IMR-90 (cell line): ENCODE results near the gene MACF1. TPM values are rescaled to one million over a fixed set of nuclear protein-coding genes. Genes with fewer than 3 reads are reported as not detected.

Source experiments
- ATAC-seq: fragments of 200-7000 bp; cut with Tn5 transposase; 2 replicates; pipeline ENCODE4 v1.9.1; 2020; ENCODE audit warnings: low read depth, mild to moderate bottlenecking, moderate library complexity
- BruUV-seq: library from RNA; stranded (reverse); fragments of 400-500 nt; replicated peaks from 2 replicates; lab custom pipeline; 2021; lab: Mats Ljungman, UMichigan
- CTCF ChIA-PET: fragments of 300-600 bp; formaldehyde crosslinking; extraction: SDS; loops from one replicate; lab custom pipeline; 2021; ENCODE audit warnings: antibody characterized with exemption; lab: Yijun Ruan, JAX
- POLR2A ChIA-PET: fragments of 300-600 bp; sonication (Branson Sonifier 250); formaldehyde crosslinking; loops from one replicate; lab custom pipeline; 2022; ENCODE audit warnings: antibody characterized with exemption; ENCODE audit not compliant: unreplicated experiment; lab: Charles Lee
- DNase-seq: peaks from one replicate; pipeline ENCODE4 v3.0.0; 2013
- H2AFZ ChIP-seq: replicated peaks from 2 replicates; pipeline ENCODE3; 2013; ENCODE audit warnings: low read length, mild to moderate bottlenecking; ENCODE audit not compliant: poor library complexity
- H2AK5ac ChIP-seq: 2 replicates; pipeline ENCODE4 v1.6.1; 2013; ENCODE audit warnings: low read depth, low read length, inconsistent platforms
- H2AK9ac ChIP-seq: replicated peaks from 2 replicates; pipeline ENCODE3; 2013; ENCODE audit warnings: mild to moderate bottlenecking, low read depth, low read length, moderate library complexity; ENCODE audit not compliant: poor library complexity
- H2BK120ac ChIP-seq: 2 replicates; pipeline ENCODE4 v1.6.1; 2013; ENCODE audit warnings: low read depth, low read length, inconsistent platforms
- H2BK15ac ChIP-seq: 3 replicates; pipeline ENCODE4 v1.6.1; 2013; ENCODE audit warnings: low read depth, low read length, inconsistent platforms
- H2BK20ac ChIP-seq: 2 replicates; pipeline ENCODE4 v1.6.1; 2013; ENCODE audit warnings: low read depth, mild to moderate bottlenecking, inconsistent platforms, low read length, moderate library complexity
- H2BK5ac ChIP-seq: 2 replicates; pipeline ENCODE4 v1.6.1; 2013; ENCODE audit warnings: mild to moderate bottlenecking, low read depth, low read length, inconsistent platforms; ENCODE audit not compliant: poor library complexity, severe bottlenecking
- H3K14ac ChIP-seq: replicated peaks from 2 replicates; pipeline ENCODE4 v1.6.1; 2013; ENCODE audit warnings: low read depth, low read length, inconsistent platforms
- H3K18ac ChIP-seq: 2 replicates; pipeline ENCODE4 v1.6.1; 2013; ENCODE audit warnings: low read depth, low read length, control low read depth
- H3K23ac ChIP-seq: 2 replicates; pipeline ENCODE4 v1.6.1; 2013; ENCODE audit warnings: low read depth, low read length, inconsistent platforms
- H3K27ac ChIP-seq: 2 replicates; pipeline ENCODE4 v1.5.1; 2013; ENCODE audit warnings: mild to moderate bottlenecking, control low read depth, low read length; ENCODE audit not compliant: insufficient read depth
- H3K27me3 ChIP-seq: 2 replicates; pipeline ENCODE4 v1.6.1; 2013; ENCODE audit warnings: low read length; ENCODE audit not compliant: control insufficient read depth, insufficient read depth
- H3K36me3 ChIP-seq: 2 replicates; pipeline ENCODE4 v1.6.1; 2013; ENCODE audit warnings: low read length, mixed read lengths; ENCODE audit not compliant: control insufficient read depth, insufficient read depth
- H3K4ac ChIP-seq: 2 replicates; pipeline ENCODE4 v1.6.1; 2013; ENCODE audit warnings: low read depth, low read length, inconsistent platforms
- H3K4me1 ChIP-seq: 2 replicates; pipeline ENCODE4 v1.6.1; 2013; ENCODE audit warnings: low read length, mixed read lengths; ENCODE audit not compliant: control insufficient read depth, insufficient read depth
- H3K4me2 ChIP-seq: 2 replicates; pipeline ENCODE4 v1.6.1; 2013; ENCODE audit warnings: low read depth, mild to moderate bottlenecking, control low read depth, low read length, moderate library complexity
- H3K4me3 ChIP-seq: 2 replicates; pipeline ENCODE4 v1.5.1; 2013; ENCODE audit warnings: low read depth, mild to moderate bottlenecking, control low read depth, low read length, moderate library complexity; ENCODE audit not compliant: insufficient read depth
- H3K56ac ChIP-seq: 2 replicates; pipeline ENCODE4 v1.6.1; 2013; ENCODE audit warnings: low read length, inconsistent platforms; ENCODE audit not compliant: insufficient read depth; ENCODE audit errors: extremely low read depth
- H3K79me1 ChIP-seq, 2 experiments: 2 replicates each; pipeline ENCODE4 v1.6.1; 2013; ENCODE audit warnings: low read length in 2 of 2, inconsistent platforms in 1 of 2, low read depth in 1 of 2
- H3K9ac ChIP-seq: 2 replicates; pipeline ENCODE4 v1.6.1; 2013; ENCODE audit warnings: low read depth, low read length, control low read depth
- H3K9me1 ChIP-seq: 2 replicates; pipeline ENCODE4 v1.6.1; 2013; ENCODE audit warnings: low read length, inconsistent platforms; ENCODE audit not compliant: insufficient read depth
- H3K9me3 ChIP-seq: 2 replicates; pipeline ENCODE4 v1.6.1; 2013; ENCODE audit warnings: low read length; ENCODE audit not compliant: control insufficient read depth, insufficient read depth
- H4K20me1 ChIP-seq: 2 replicates; pipeline ENCODE4 v1.6.1; 2013; ENCODE audit warnings: low read length, inconsistent platforms; ENCODE audit not compliant: insufficient read depth
- H4K5ac ChIP-seq: 2 replicates; pipeline ENCODE4 v1.6.1; 2013; ENCODE audit warnings: mild to moderate bottlenecking, low read depth, low read length, control low read depth
- H4K8ac ChIP-seq, 2 experiments: 2 replicates each; pipeline ENCODE4 v1.6.1; 2013; ENCODE audit warnings: low read depth in 2 of 2, low read length in 2 of 2, control low read depth in 1 of 2, inconsistent platforms in 1 of 2
- H4K91ac ChIP-seq: 2 replicates; pipeline ENCODE4 v1.6.1; 2013; ENCODE audit warnings: low read depth, low read length, inconsistent platforms; ENCODE audit not compliant: insufficient read depth
- CEBPB ChIP-seq: IDR thresholded peaks from 2 replicates; pipeline ENCODE4 v1.6.1; 2012; ENCODE audit warnings: low read depth, low read length, improper control_type of control experiment
- MAZ ChIP-seq: IDR thresholded peaks from 2 replicates; pipeline ENCODE4 v1.6.1; 2012; ENCODE audit warnings: low read depth, mild to moderate bottlenecking, low read length, improper control_type of control experiment, moderate library complexity, borderline replicate concordance
- RAD21 ChIP-seq: IDR thresholded peaks from 2 replicates; pipeline ENCODE4 v1.6.1; 2012; ENCODE audit warnings: low read length, improper control_type of control experiment
- WGBS, 2 experiments: methylation state at CpG; one replicate each; pipeline versions ENCODE4 v1.1.5 to v1.1.7; 2013; ENCODE audit warnings: missing lambda C conversion rate in 2 of 2; ENCODE audit not compliant: insufficient read length in 1 of 2; ENCODE audit errors: extremely low coverage in 2 of 2; 5-methylcytosine and 5-hydroxymethylcytosine counted together
- dilution Hi-C: fragments of 300-500 bp; cut with HindIII; formaldehyde crosslinking; loops from one replicate; pipeline ENCODE4 v1.14.3; 2018; ENCODE audit warnings: low sequenced_read_pairs; ENCODE audit not compliant: unreplicated experiment
- in situ Hi-C: fragments of 300-500 bp; cut with MboI; formaldehyde crosslinking; loops from 3 replicates; pipeline ENCODE4 v1.14.3; 2019; ENCODE audit warnings: low sequenced_read_pairs, inconsistent platforms, mixed read lengths
- intact Hi-C: fragments of 100-400 bp; cut with micrococcal nuclease; formaldehyde crosslinking; loops from 2 replicates; pipeline ENCODE4 v1.10.0; 2022
- polyA plus RNA-seq, 3 experiments: library from polyadenylated mRNA; depleted of rRNA; stranded (reverse); fragments of >200 nt; gene quantifications; 2 replicates each; pipeline ENCODE4 v1.2.3, GENCODE V29; 2012; ENCODE audit warnings: low replicate concordance in 1 of 3
- total RNA-seq: library from RNA; depleted of rRNA; stranded (reverse); fragments of >200 nt; gene quantifications from 2 replicates; pipeline ENCODE4 v1.2.3, GENCODE V29; 2012

Gene MACF1
- total and polyA plus RNA-seq, 2 of the 4 experiments (the other 2 are of a cell fraction), result 67.6 to 369 TPM

GRCh38 chr1:39379187-39379586, 174.7 kb downstream of the MACF1 start:
- peaks cover 7% of the 10 kb centered on the region for H3K9me1 ChIP-seq
- H2BK120ac ChIP-seq, result no peak overlapping the region
- no peak for TF ChIP-seq RAD21
- TF ChIP-seq MAZ, result no peak
- TF ChIP-seq CEBPB, result no peak
- no peak overlapping the region for H3K4me3 ChIP-seq
- ChIA-PET POLR2A (interaction anchor here (0.7 kb wide), 1 partner anchor 83 kb away, joined by 3 read pairs; no protein-coding TSS in a partner anchor), CTCF (interaction anchor here (1.3 kb wide), 2 partner anchors 12 to 13 kb away, joined by 3 read pairs; no protein-coding TSS in a partner anchor)
- H3K14ac ChIP-seq, result no peak overlapping the region
- no peak overlapping the region for H2AK9ac ChIP-seq
- H4K91ac ChIP-seq, result no peak overlapping the region
- ATAC-seq (no peak), DNase-seq (no peak)
- H2BK5ac ChIP-seq, result no peak overlapping the region
- no peak overlapping the region for H3K4ac ChIP-seq
- no peak overlapping the region for H4K5ac ChIP-seq
- no peak overlapping the region for H2AFZ ChIP-seq
- in situ Hi-C loops, result no loop called here
- no peaks in the 10 kb centered on the region for H3K9me3 ChIP-seq
- H4K8ac ChIP-seq, result no peak overlapping the region
- H3K9ac ChIP-seq, result no peak overlapping the region
- no peak overlapping the region for H3K56ac ChIP-seq
- no peaks in the 10 kb centered on the region for H4K20me1 ChIP-seq
- no peaks in the 10 kb centered on the region for H3K27me3 ChIP-seq
- H2BK15ac ChIP-seq, result no peak overlapping the region
- H2BK20ac ChIP-seq, result no peak overlapping the region
- no peak overlapping the region for H3K23ac ChIP-seq
- dilution Hi-C loops, result no loop called here
- H3K36me3 ChIP-seq, result peaks cover 24% of the 10 kb centered on the region
- H2AK5ac ChIP-seq, result no peak overlapping the region
- H3K18ac ChIP-seq, result no peak overlapping the region
- BruUV-seq, result no TSS peak
- 0 out of 2 replicates have a peak, but pooled peaks cover 2% of the 10 kb centered on the region for H3K4me1 ChIP-seq
- peaks cover 9 to 20% of the 10 kb centered on the region in 2 experiments for H3K79me1 ChIP-seq
- whole genome bisulfite sequencing, 2 experiments, result 100% methylated on average over 2 of the region's 2 CpGs; no CpG with 5 or more reads in 1 of the 2 experiments
- intact Hi-C loops, result loop anchor here (5.0 kb wide), 1 partner anchor 33 kb away; no protein-coding TSS in a partner anchor
- H3K27ac ChIP-seq, result no peak overlapping the region
- no peak overlapping the region for H3K4me2 ChIP-seq
